ENCODE results near the gene PPP1R26.

PPP1R26 gene

DNA sequence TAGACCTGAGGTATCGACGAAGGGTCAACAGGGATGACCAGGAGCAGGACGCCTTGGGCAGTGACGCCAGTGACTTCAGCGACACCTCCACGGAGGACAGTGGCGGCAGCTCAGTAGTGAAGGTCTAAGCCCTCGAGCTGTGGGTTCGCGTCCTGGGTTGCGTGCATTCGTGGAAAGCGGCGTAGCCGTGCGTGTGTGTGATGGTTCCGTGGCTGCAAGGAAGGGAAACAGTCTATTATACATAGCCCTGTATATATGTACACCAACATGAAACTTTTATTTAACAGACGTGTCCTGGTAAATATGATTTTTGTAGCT, 8.4 kb downstream of the PPP1R26 start:
- DNase-seq (ENCODE audit: low spot score) = no peak

DNA sequence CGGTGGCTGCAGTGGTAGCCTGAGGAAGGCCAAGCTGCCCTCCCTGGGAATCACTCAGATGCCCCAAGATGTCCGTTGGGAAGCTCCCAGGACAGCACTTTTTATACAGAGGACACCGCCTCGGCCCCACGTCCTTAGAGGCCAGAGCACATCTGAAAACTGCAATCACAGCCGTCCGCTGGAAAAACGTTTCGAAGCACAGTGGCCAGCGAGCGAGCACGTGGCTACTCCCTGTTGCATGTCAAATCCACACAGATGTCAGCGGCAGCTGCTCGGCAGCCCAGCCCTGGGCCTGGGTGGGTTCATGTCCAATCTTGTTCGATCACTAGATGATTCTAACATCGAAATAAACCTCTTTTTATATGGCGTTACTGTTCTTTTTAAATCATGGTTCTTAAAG, 8.9 kb downstream of the PPP1R26 start:
- no peak for DNase-seq (ENCODE audit: low spot score)

DNA sequence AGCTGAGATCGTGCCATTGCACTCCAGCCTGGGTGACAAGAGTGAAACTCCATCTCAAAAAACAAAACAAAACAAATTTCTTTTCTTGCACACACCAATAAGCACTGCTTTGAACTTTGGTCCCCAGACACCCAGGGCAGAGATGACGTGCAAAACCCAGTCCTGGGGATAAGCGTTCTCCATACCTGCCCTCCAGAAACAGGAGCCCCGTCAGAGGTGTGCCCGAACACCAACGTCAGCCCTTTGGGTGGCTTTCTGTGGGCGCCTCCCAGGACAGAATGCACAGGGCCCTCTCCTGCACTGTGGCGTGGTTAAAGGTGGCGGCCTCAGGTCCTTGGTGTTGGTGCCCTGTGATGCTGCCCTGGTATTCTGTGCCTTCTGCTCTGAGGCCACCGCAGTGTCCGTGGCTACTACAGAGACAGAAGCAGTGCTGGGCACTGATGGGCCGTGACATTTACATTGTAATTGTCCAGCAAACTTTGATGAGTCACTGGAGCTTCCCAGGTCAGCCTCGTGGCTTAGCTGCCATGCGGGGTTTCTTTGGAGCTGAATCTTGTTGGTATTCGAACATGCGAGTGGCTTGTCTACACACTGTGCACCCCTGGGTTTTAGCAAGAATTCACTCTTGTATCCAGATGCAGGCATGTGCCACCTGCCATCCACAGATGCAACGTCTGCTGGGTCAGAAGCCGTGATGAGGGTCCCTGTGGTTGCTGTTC, 9.8 kb downstream of the PPP1R26 start:
- no peak for DNase-seq (ENCODE audit: low spot score)

DNA sequence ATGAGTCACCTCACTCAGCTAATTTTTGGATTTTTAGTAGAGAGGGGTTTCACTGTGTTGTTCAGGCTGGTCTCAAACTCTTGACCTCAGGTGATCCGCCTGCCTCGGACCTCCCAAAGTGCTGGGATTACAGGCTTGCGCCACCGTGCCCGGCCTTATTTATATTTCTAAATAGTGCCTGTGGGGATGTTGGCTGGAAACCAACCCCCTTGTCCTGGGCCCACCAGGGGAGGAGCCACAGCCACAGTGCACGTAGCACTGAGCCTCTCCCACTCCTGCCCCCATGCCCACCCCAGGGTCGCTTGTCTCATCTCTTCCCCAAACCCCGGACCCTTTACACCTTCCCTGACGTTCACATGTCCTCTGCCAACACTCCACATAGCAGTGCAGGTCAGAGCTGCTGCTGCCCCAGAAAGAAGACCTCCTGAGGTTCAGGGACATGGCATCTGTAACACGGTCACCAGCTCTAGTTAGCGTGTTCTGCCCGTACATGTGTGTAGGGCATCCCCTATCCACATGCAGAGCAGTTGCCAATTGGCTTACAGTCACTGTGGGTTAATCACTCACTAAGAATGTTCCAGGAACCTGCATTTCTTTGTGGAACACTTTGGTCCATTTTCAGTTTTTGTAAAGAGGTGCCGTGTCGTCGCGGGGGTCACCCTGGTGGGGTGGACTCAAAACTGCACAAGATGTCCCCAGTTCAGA, 10.7 kb downstream of the PPP1R26 start:
- DNase-seq (ENCODE audit: low spot score) = no peak

DNA sequence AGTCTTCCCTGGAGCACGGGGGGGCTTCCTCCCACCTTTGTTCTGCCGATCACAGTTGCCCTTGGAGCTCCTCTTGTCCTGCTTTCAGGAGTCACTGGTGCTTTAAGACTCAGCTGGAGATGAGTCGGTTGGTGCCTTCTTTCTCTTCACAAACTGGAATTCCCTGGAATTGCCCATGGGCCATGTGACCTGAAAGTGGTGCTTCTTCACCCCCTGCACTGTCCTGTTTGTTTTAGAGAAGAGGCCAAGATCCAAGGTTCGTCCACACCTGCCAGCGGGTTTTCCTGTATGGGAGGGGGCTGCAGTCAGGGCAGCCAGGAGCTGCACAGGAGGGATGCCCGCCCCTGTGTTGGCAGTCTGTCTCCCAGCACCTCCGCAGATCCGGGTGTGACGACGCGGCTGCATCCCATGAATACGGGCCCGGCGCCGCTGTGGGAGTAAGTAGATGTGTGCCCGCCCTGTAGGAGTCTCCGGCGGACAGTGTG, 11.4 kb downstream of the PPP1R26 start:
- DNase-seq (ENCODE audit: low spot score) = no peak

DNA sequence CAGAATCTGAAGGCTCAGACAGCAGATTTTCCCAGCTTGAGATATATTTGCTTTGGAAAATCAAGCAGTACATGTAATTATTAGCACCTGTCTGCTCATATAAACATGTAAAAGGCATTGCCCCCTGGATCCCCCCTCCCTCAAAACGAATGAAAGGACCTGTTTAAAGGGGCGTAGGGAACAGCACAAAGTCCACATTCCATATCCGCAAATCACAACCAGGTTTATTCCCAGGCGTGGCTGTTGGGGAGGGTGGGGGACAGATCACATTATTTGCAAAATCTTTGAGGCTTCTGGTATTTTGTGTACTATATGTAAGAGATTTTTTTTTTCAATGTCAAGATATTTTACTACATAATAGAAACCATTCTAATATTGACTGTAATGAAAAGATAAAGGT, 12.2 kb downstream of the PPP1R26 start:
- no peak for DNase-seq (ENCODE audit: low spot score)

DNA sequence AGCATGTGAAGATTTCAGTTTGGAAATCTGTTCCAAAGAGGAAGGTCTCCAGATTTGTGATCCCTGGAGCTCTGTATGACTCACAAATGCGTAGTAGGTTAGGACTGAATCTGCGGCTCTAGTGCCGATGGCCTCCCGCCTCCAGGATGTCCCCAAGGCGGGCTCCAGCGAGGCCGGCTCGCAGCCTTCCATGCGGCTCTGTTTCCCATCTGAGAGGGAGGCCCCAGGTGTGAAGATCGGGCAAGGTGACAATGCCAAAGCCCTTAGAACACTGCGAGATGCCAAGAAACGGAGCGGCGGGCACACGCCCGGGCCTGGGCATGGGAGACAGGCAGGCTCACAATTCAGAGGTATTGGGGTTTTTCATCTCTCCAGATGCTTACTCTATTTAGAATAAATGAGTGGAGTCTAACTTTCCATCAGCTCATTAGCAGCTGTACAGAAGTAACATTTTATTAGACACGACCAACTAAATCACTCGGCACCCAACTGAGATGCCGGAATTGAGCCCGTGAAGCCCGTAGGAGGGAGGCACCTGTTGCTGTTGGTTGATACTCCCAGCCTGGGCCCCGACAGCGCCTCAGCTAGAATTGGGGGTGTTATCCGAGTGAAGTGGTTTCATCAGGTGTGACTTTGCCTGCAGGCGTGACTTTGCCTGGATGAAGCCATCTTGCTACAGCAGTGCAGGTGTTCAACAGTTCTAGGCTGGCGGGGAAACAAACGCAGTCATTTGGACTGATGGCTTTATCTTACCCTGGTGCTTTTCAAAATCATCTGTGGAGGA, 13.5 kb downstream of the PPP1R26 start:
- DNase-seq (ENCODE audit: low spot score) = no peak

DNA sequence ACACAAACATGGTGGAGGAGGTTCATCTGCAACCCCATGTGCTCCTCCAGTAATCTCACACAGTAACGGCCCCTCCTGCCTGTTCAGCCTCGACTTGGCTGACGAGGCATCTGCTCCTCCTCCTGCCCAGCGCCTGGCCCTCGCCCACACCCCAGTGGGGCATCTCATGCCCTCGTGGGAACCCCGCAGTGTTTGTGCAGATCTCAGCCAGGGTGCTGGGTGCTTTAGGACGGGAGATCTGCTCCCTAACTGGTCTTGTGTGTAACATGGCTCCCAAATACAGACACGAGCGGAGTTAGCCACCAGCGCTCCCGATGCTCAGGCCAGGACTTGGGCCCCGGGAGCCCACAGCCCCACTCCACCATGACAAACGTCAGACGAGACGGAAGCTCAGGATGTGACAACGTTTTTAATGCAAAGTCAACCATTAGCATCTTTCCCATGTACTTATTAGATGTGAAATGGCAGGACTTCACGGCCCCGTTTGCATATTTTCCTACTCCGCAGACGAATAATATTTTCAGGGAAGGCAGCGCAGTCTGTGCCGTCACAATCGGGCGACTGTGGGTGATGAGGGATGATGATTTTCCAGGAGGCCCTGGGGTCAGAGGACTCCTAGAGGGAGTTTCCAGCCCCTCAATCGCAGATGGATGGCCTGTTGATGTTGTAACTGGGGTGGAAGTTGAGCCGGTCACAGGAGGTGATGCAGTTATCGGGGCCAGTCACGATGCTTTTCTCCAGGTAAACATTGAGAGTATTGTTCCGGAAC, 15.4 kb downstream of the PPP1R26 start:
- no peak for DNase-seq (ENCODE audit: low spot score)

DNA sequence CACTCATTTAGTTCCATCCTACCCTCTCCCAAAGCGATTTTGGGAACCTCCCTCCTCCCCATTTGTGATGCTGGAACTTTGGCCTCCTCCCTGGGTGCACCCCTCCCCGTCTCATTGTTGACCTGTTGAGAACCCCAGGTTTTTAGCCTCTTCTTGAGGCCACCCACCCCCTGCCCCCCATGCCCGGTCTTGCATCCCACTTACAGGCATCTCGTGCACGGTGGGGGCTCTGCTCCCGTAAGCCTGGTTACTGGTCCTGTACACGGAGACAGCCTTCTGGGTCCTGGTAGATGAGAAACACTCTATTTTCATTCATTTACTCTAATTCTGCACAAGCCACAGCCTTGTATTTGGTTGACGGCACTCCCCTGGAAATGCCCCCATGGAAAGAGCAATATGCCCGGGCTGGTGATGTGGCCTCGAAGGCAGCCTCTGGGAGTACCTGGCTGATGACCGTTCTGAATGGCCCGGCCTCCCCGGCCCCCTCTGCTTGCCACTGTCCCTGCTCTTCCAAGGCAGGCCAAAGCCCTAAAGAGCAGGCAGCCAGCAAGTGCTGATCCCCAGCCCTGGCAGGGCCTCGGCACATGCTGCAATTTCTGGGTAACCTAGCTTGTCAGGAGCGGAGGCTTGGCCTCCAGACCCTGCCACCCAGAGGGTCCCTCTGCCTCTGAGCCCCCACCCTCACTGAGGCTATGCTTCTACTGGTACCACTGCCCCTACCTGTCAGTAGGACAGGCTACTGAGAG, 19.0 kb downstream of the PPP1R26 start:
- DNase-seq (ENCODE audit: low spot score) = no peak

DNA sequence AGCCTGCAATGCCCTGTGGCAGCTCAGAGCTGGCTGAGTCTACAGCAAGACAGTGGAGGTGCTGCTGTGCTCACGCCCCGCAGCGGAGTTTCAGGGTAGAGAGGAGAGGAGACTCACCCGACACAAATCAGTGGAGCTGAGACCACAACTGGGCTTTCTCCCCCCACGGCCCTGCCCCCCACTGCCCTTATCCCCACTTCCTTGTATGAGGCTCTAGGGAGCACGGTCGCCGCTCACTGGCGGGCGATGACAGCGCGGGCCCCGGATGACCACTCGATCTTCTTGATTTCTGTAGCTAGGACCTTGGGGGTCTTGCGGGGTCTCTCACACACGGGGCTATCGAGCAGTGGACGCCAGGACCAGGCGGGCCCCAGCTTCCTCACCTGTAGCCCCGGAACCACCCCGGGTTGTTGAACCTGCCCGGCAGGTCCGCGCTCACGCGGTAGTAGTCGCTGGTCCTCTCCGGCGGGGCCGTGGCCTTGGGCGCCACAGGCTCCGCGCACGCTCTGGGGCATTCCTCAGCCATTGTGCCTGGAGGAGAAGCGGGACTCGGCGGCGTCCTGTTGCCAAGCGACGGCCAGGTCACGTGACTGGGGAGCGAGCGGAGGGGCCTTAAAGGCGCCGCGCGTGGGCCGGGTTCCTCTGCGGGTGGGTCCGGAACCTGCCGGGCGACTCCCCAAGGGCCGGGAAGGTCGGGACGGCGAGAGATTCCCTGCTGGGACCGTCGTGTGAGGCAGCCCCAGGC, 19.9 kb downstream of the PPP1R26 start:
- DNase-seq (ENCODE audit: low spot score) = peak; percentile 85

DNA sequence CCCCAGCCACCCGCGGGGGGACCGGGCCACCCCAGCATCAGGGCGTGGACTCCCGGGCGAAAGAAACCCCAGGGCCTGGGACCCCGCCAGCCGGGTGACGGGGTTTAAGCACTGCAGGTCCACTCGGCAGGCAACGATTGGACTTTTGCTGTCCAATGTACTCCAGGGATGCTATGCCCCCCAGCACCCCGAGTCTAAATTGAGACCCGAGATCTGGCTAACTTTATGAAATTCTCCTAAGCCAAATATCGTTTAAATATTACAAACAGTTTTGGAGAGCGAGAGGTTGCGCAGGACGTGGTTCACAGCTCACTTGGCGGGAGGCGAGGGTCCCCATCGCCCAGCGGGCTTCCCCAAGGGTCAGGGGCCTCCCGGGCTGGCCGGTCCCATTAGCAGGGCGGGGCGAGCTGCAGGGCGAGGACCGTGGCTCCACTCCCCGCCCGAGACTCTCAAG, 20.5 kb downstream of the PPP1R26 start:
- DNase-seq (ENCODE audit: low spot score) = no peak

DNA sequence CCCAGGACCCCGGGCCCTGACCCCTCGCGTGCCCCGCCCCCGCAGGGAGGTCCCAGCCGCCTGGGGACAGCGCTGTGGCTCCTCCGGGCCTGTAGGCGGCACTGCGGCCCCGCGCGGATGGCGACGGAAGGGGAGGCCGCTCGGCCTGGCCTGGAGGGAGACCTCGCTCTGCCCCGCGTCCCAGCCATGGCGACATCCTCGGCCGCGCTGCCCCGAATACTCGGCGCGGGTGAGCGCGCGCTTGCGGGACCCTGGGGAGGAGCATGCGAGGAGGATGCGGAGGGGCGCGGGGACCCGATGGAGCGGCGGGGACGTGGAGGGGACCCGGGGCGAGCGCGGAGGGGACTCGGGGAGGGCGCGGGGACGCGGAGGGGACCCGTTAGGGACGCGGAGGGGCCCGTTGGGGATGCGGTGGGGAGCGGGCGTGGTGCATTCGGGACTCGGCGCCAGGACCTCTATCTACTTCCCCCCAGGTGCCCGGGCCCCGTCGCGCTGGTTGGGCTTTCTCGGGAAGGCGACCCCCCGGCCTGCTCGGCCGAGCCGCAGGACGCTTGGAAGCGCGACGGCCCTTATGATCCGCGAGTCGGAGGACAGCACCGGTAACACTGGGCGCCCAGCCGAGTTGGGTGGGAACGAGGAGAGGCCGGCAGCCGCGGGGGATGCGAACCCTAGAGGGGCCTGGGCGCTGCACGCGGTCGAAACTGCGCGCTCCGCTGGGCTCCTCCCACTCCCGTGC, 21.1 kb downstream of the PPP1R26 start, which contains the start of gene MRPS2:
Gene MRPS2, plus strand, starts transcription at position 158 of the 736 bp plus-strand sequence. Its CDS starts 29 bp downstream, at position 187.
- peak; percentile 88 for DNase-seq (ENCODE audit: low spot score)

DNA sequence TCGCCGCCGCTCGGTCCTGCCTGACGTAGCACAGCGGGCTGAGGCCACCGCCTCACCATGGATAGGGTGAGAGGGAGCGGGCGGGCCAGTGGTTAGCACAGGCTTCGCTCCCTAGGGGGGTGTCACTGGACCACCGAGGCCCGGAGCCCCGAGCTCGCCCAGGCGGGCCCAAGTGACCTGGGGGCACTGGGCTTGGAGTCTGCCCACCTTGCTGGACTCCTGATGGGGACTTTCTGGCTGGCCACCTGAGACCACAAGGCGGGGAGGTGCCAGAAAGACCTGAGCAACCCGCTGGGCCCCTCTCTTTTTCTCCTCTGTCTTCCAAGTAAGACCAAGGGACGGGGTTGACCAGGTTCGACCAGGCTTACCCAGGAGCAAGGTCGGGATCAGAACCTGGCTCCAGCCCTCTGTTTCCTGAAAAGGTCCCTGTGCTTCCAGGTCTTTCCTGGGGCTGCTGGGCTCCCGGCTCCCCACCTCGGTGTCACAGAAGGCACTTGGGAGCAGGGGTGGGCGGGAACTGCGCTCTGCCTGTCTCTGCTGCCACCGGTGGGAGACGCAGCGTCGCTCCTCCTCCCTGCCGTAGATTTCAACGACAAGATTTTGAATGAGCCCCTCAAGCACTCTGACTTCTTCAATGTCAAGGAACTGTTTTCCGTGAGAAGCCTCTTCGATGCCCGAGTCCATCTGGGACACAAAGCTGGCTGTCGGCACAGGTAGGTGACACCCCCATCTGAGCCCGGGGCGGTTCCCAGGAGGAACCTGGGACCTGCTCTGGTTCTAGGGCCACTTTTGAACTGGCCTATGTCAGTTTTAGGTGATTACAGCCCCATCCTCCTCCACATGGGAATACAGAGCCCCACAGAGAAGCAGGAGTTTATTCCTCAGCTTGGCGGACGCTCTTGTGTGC, 21.9 kb downstream of the PPP1R26 start:
- peak; percentile 45 for DNase-seq (ENCODE audit: low spot score)

DNA sequence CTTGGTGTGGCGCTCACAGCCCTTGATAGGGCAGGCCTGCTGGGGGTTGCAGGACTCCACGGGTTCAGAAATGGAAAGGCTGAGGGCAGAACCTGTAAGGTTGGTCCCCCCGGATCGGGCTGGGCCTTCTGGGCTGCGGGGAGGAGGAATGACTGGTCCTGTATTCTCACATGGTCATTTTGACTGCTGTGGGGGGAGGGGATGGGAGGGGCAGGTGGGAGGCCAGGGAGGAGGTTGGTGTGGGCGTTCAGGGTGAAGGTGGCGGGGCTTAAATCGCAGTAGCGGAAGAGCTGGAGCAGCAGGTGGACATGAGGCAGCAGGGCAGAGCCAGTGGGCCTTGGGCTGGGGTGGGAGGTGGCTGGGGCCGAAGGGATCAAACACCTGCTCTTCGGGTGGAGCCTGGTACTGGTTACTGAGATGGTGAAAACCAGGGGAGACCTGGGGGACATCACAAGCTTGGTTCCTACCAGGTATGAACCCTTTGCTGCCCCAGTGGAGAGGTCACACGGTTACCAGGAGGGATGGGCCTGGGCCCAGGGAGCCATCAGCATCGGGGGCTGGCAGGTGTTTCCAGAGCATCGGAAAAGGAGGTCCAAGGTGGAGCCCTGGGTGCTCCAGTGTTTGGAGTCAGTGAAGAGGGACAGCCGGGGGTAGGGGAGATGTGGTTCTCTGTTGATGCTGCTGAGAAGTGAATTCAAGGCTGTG, 22.7 kb downstream of the PPP1R26 start:
- DNase-seq (ENCODE audit: low spot score) = no peak

DNA sequence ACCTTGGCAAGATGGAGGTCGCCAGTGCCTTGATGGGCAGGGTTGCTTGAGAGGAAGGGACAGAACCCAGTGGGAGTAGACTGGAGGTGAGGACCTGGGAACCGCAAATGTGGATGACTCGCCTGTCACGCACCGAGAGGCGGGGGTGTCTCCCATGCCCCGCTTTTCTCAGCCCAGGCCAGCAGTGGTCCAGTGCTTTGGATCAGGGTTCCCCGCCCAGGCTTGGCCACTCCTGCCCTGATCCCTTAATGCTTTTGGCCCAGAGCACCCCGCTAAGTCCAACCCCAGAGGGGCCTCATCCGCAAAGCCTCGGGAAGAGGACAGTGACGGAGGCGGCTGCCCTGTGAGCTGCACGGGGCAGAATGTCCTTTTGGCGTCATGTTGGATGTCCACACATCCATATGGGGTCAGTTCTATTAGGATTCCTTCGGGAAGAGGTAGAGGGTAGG, 23.3 kb downstream of the PPP1R26 start:
- no peak for DNase-seq (ENCODE audit: low spot score)

DNA sequence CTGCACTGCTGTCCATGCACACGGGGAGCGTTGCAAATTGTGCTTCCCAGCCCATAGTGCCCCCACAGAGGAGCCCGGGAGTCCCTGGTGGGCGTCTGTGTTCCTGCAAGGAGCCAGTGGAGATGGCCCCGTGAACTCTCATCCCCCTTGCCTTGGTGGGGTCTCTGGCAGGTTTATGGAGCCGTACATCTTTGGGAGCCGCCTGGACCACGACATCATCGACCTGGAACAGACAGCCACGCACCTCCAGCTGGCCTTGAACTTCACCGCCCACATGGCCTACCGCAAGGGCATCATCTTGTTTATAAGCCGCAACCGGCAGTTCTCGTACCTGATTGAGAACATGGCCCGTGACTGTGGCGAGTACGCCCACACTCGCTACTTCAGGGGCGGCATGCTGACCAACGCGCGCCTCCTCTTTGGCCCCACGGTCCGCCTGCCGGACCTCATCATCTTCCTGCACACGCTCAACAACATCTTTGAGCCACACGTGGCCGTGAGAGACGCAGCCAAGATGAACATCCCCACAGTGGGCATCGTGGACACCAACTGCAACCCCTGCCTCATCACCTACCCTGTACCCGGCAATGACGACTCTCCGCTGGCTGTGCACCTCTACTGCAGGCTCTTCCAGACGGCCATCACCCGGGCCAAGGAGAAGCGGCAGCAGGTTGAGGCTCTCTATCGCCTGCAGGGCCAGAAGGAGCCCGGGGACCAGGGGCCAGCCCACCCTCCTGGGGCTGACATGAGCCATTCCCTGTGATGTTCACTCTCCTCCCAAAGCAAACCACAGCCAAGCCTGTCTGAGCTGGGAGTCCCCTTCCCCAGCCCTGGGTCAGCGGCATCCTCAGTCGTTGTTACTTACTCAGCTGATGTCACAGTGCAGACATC, 24.0 kb downstream of the PPP1R26 start:
- no peak for DNase-seq (ENCODE audit: low spot score)
